AG04449 (cell line): Measurements from ENCODE around the gene CNOT8.

Experiments used
- CTCF ChIA-PET: fragments of 350-600 bp; formaldehyde crosslinking; extraction: SDS; loops from one replicate; lab custom pipeline; 2021; ENCODE audit warnings: antibody characterized with exemption; lab: Yijun Ruan, JAX
- POLR2A ChIA-PET: fragments of 400-600, 350-600 bp; formaldehyde crosslinking; extraction: SDS; loops from one replicate; lab custom pipeline; 2020; ENCODE audit warnings: antibody characterized with exemption, inconsistent platforms; lab: Yijun Ruan, JAX
- DNase-seq: peaks from one replicate; pipeline ENCODE4 v3.0.0-alpha.2; 2010; ENCODE audit warnings: low read depth, low spot score
- H3K4me3 ChIP-seq: 2 replicates; pipeline ENCODE4 v1.5.1; 2011; ENCODE audit warnings: low read depth, mild to moderate bottlenecking, control low read depth, low read length
- TF ChIP-seq, protein P1 (sequence below): IDR thresholded peaks from one replicate; pipeline ENCODE4 v1.5.1; 2011; ENCODE audit warnings: mild to moderate bottlenecking, moderate library complexity, low read length, control low read depth, inconsistent platforms; ENCODE audit not compliant: insufficient read depth; ENCODE audit errors: missing control alignments

CNOT8 gene

DNA sequence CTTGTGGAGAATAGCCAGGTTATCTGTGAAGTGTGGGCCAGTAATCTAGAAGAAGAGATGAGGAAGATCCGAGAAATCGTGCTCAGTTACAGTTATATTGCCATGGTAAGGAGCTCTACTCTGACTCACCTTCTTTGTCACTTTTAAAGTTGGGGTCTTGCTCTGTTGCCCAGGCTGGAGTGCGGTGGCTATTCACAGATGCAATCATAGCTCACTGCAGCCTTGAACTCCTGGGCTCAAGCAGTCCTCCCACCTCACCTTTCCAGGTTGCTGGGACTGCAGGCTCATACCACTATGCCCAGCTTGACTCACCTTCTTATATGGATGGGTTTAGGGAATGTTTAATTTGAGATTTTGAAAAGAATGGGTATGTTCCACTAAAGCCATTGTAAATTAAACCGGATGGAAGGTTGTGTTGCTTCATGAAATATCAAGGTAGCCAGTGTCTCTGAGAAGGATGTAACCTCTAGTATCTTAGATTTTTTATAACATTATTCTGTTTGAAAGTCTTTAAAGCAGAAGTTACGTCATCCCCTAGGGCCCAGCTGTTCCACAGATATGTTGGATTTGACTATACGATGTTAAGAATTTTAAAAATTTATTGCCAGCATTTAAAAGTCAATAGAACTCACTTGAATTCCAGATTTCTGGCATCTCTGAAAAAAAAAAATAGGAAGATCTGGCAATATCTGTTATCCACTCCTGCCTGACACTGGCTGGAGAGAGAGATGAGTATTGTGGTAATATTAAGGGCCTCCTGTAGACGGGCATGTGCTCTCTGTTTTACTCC is 5.1 kb downstream of the CNOT8 start:
- ChIA-PET CTCF (interaction anchor here (1.4 kb wide), 1 partner anchor 13 kb away, joined by 5 read pairs; no protein-coding TSS in a partner anchor), POLR2A (no interaction called here)
- no peak for DNase-seq
- TF ChIP-seq, protein P1, sequence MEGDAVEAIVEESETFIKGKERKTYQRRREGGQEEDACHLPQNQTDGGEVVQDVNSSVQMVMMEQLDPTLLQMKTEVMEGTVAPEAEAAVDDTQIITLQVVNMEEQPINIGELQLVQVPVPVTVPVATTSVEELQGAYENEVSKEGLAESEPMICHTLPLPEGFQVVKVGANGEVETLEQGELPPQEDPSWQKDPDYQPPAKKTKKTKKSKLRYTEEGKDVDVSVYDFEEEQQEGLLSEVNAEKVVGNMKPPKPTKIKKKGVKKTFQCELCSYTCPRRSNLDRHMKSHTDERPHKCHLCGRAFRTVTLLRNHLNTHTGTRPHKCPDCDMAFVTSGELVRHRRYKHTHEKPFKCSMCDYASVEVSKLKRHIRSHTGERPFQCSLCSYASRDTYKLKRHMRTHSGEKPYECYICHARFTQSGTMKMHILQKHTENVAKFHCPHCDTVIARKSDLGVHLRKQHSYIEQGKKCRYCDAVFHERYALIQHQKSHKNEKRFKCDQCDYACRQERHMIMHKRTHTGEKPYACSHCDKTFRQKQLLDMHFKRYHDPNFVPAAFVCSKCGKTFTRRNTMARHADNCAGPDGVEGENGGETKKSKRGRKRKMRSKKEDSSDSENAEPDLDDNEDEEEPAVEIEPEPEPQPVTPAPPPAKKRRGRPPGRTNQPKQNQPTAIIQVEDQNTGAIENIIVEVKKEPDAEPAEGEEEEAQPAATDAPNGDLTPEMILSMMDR, result no peak
- no peak overlapping the region for H3K4me3 ChIP-seq

DNA sequence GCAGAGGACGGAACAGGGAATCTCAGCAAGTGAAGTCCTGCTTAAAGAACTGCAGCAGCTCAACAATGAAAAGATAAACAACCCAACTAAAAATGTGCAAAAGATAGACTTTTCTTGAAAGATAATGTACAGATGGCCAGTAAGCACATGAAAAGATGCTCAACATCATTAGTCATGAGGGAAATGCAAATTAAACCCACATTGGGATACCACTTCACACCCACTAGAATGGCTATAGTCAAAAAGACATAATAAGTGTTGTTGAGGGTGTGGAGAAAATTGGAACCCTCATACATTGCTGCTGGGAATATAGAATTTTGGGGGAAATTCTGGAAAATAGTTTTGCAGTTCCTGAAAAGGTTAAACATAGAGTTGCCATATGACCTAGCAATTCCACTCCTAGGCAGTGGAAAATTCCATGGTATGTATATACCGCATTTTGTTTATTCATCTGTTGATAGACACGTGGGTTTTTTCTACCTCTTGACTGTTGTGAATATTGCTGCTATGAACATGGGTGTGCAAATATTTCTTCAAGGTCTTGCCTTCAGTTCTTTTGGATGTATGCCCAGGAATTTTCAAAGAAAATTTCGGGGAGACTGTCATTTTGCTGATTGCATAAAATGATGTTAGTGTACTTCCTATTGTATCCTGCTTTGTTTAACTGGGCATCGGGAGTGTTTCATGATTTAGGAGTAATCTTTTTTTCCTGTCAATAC is 7.2 kb downstream of the CNOT8 start:
- CTCF ChIA-PET, result interaction anchor here (0.7 kb wide), 1 partner anchor 215 kb away, joined by 3 read pairs; no protein-coding TSS in a partner anchor
- no peak overlapping the region for H3K4me3 ChIP-seq
- POLR2A ChIA-PET, result no interaction called here
- no peak for DNase-seq
- TF ChIP-seq, protein P1, result no peak

DNA sequence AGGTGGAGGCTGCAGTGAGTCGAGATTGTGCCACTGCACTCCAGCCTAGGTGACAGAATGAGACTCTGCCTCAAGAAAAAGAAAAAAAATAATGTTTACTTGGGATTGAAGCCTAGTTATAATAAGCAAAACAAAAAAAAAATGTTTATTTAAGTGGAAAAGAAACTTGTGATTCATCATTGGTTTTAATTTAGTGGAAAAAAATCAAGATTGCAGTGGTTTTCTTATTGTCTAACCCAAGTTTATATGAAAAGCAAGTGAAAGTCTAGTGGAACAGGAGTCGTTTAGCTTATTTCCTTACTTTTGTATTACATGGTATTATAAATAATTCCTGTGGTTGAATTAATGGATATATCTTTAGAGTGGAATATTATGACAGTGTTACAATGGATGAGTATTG is 8.4 kb downstream of the CNOT8 start:
- POLR2A ChIA-PET, result no interaction called here
- CTCF ChIA-PET, result interaction anchor here (1.0 kb wide), 1 partner anchor 10 kb away, joined by 3 read pairs; no protein-coding TSS in a partner anchor
- TF ChIP-seq, protein P1, result no peak
- no peak overlapping the region for H3K4me3 ChIP-seq
- DNase-seq, result no peak

DNA sequence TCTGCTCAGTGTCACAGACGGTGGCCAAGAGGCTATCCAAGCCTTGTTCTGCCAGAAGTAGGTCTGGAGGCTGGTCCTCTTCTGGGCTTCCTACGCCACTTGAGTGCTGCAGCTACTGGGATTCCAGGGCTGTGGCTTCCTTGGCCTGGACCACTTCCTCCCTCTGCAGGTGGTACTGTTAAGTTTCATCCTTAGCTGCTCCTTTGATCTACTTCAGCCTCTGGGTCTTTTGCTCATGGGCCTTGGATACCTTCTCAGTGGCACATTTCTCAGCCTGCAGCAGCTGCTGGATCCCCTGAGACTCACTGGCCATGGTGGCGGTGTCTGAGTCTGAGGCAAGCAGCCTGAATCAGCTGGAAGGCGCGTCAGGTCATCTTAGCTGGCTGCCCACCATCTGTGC is 10.3 kb downstream of the CNOT8 start:
- no peak for DNase-seq
- POLR2A ChIA-PET, result no interaction called here
- no peak overlapping the region for H3K4me3 ChIP-seq
- TF ChIP-seq, protein P1, result no peak
- CTCF ChIA-PET, result interaction anchor here (1.0 kb wide), 1 partner anchor 9 kb away, joined by 3 read pairs; no protein-coding TSS in a partner anchor

DNA sequence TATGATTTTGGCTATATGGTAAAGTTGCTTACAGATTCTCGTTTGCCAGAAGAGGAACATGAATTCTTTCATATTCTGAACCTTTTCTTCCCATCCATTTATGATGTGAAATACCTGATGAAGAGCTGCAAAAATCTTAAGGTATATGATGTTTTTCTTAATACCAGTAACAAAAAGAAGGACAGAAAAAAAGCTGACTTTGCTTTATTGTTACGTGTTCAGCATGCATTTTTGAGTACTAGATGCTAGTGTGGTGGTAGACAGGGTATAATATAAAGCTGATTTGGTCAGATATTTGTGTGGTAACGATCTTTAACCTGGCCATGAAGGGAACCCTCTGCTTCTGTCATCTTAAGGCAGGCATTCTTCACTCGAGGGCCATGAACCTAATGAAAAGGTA is 13.3 kb downstream of the CNOT8 start:
- ChIA-PET POLR2A (interaction anchor here (0.6 kb wide), 1 partner anchor 279 kb away, joined by 3 read pairs; no protein-coding TSS in a partner anchor), CTCF (interaction anchor here (1.2 kb wide), 1 partner anchor 14 kb away, joined by 4 read pairs; no protein-coding TSS in a partner anchor)
- no peak for DNase-seq
- H3K4me3 ChIP-seq, result no peak overlapping the region
- TF ChIP-seq, protein P1, result no peak

DNA sequence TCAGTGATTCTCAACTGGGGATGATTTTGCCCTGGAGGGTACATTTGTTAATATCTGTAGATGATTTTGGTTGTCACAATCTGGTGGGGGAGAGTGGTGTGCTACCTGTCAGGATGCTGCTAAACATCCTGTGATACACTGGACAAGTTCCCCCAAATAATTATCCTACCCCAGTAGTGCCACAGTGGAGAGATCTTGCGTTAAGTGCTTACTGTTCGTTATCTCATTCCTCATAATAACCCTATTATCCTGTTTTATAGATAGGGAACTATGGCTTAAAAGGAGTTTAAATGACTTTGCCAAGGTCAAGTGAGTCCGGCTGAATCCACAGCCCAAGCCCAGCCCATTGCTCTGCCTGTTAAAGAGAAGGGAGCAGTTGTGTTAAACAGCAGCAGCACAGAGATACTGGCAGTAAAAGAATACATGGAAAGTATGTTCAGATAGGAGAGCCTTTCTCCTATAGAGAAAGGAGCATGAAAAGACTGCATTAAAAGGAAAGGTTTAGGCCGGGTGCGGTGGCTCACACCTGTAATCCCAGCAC is 15.4 kb downstream of the CNOT8 start:
- no peak for DNase-seq
- POLR2A ChIA-PET, result no interaction called here
- CTCF ChIA-PET, result no interaction called here
- TF ChIP-seq, protein P1, result no peak
- no peak overlapping the region for H3K4me3 ChIP-seq
